Measurements from ENCODE around the gene COX6B1.
A peak's percentile ranks its signal among the peaks of the same experiment; 100 is the strongest.

Gene COX6B1

DNA sequence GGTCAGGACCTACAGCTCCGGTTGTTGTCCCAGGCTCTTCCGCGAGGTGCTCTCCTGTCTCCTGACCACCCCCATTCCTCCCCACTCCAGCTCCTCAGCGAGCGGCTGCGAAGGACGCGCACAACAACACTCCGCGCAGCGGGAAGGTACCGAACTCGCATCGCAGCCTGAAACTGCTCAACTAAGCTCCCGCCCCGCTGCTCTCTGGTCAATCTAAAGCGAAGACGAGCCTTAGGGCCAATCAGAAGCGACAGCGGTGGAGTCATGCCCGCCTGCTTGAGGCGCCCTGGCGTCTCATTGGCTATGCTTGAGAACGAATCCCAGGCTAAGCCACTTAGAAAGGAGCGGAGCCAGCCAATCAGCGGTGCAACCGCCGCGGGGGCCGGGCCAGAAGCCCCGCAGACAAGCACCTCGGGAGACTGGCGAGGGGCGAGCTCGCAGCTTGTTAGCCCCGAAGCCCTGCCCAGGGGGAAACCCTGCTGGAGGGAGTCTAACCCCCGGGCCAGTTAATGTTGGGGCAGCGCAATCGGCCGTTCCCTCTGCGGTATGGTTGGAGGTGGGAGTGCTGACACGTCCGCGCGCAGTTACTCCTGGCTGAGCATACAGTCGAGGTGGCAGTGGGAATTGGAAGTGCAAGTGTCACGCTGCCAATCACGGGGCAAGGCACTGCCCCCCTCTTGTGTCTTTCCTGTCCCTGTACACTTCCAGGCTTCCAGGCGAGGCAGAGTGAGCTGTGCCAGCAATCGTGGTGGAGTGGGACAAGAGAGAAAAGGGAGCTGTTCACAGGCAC is 54.3 kb downstream of the COX6B1 start (continued):
- TF ChIP-seq, protein P1, sequence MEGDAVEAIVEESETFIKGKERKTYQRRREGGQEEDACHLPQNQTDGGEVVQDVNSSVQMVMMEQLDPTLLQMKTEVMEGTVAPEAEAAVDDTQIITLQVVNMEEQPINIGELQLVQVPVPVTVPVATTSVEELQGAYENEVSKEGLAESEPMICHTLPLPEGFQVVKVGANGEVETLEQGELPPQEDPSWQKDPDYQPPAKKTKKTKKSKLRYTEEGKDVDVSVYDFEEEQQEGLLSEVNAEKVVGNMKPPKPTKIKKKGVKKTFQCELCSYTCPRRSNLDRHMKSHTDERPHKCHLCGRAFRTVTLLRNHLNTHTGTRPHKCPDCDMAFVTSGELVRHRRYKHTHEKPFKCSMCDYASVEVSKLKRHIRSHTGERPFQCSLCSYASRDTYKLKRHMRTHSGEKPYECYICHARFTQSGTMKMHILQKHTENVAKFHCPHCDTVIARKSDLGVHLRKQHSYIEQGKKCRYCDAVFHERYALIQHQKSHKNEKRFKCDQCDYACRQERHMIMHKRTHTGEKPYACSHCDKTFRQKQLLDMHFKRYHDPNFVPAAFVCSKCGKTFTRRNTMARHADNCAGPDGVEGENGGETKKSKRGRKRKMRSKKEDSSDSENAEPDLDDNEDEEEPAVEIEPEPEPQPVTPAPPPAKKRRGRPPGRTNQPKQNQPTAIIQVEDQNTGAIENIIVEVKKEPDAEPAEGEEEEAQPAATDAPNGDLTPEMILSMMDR (tag by site-specific recombination; IDR thresholded peaks at IDR 0.05): peak; percentile 51; the same call in 1 of the 2 replicates
- TF ChIP-seq INSM2 (tag by site-specific recombination; IDR thresholded peaks at IDR 0.05) (0 out of 2 replicates have a peak, but pooled peaks have one; percentile 54), PRDM4 (tag by site-specific recombination; IDR thresholded peaks at IDR 0.05) (peak; percentile 94), ZNF621 (tag by site-specific recombination; IDR thresholded peaks at IDR 0.05) (no peak), OSR2 (tag by site-specific recombination; IDR thresholded peaks at IDR 0.05) (no peak), ZIC2 (tag by site-specific recombination; IDR thresholded peaks at IDR 0.05) (peak; percentile 98), ZNF404 (tag by site-specific recombination; IDR thresholded peaks at IDR 0.05) (no peak), PRDM1 (tag by site-specific recombination; IDR thresholded peaks at IDR 0.05) (peak; percentile 79), ZBTB20 (tag by site-specific recombination; IDR thresholded peaks at IDR 0.05) (peak; percentile 80), ZNF335 (tag by site-specific recombination; conservative IDR thresholded peaks at IDR 0.05) (peak; percentile 68), ZEB2 (tag by site-specific recombination; IDR thresholded peaks at IDR 0.05) (peak; percentile 70; the same call in 1 of the 2 replicates), REST (tag by site-specific recombination; IDR thresholded peaks at IDR 0.05) (peak; percentile 83), ZBTB48 (tag by site-specific recombination; IDR thresholded peaks at IDR 0.05) (peak; percentile 60; the same call in 1 of the 2 replicates), ZXDB (tag by site-specific recombination; IDR thresholded peaks at IDR 0.05) (peak; percentile 92), EGR2 (tag by site-specific recombination; IDR thresholded peaks at IDR 0.05; ENCODE audit: low read depth) (0 out of 2 replicates have a peak, but pooled peaks have one; percentile 25), ZNF704 (tag by site-specific recombination; IDR thresholded peaks at IDR 0.05) (no peak), ZNF169 (tag by site-specific recombination; IDR thresholded peaks at IDR 0.05) (no peak), SP7 (tag by site-specific recombination; IDR thresholded peaks at IDR 0.05) (peak; percentile 78), ZSCAN18 (tag by site-specific recombination; IDR thresholded peaks at IDR 0.05) (no peak), ELK4 (IDR thresholded peaks at IDR 0.05; ENCODE audit: borderline replicate concordance, low read depth, low read length) (no peak), ZNF18 (tag by site-specific recombination; IDR thresholded peaks at IDR 0.05) (peak; percentile 99)
- TF ChIP-seq, protein P2, sequence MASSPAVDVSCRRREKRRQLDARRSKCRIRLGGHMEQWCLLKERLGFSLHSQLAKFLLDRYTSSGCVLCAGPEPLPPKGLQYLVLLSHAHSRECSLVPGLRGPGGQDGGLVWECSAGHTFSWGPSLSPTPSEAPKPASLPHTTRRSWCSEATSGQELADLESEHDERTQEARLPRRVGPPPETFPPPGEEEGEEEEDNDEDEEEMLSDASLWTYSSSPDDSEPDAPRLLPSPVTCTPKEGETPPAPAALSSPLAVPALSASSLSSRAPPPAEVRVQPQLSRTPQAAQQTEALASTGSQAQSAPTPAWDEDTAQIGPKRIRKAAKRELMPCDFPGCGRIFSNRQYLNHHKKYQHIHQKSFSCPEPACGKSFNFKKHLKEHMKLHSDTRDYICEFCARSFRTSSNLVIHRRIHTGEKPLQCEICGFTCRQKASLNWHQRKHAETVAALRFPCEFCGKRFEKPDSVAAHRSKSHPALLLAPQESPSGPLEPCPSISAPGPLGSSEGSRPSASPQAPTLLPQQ (tag by site-specific recombination; IDR thresholded peaks at IDR 0.05): peak; percentile 47

Data from HEK293 (cell line).